Melanocyte of skin (primary cell): ENCODE data around the gene MTARC2. TPM values are rescaled to one million over a fixed set of nuclear protein-coding genes. Genes with fewer than 3 reads are reported as not detected.

Experiments
- total RNA-seq, 2 donors: library from RNA; depleted of rRNA; stranded (reverse); fragments of >200 nt; gene quantifications; 2 replicates each; pipeline ENCODE4 v1.2.3, GENCODE V29; 2012

MTARC2 gene
- total RNA-seq: 1 to 10 TPM; 5.2 to 5.3 TPM

GRCh38 chr1:220748089-220748934, at the start of gene MTARC2:
Gene MTARC2, plus strand, starts transcription at chr1:220748322. Its CDS starts 210 bp downstream, at chr1:220748532.

GRCh38 chr1:220786337-220787068, 38.4 kb downstream of the MTARC2 start, which contains the start of gene MTARC1:
Gene MTARC1, plus strand, starts transcription at chr1:220786913. Its CDS starts 32 bp downstream, at chr1:220786945.

Other genes with a start within 250 kb of the MTARC2 start
- gene MARK1, start 220.2 kb upstream of the MTARC2 start, total RNA-seq: 1 to 10 TPM; 1.7 to 5.3 TPM
- 1 to 10 TPM in 1 of 2 donors, under 1 TPM in 1; 0.34 to 1.7 TPM for gene C1orf115, start 58.0 kb upstream of the MTARC2 start, total RNA-seq
- gene MTARC1, start 38.6 kb downstream of the MTARC2 start, total RNA-seq: 1 to 10 TPM; 2.3 to 4.8 TPM
- gene HLX, start 131.1 kb downstream of the MTARC2 start, total RNA-seq: under 1 TPM in 1 of 2 donors, not detected in 1; 0.69 TPM